Brain pericyte (primary cell): ENCODE measurements around the gene DLL1.
A peak's percentile ranks its signal among the peaks of the same experiment; 100 is the strongest.
"Not testable (repeated sequence)": the region's sequence is repeated elsewhere in the genome, so short reads cannot be mapped to it uniquely, and the experiment has no call there.

ENCODE experiments used
- DNase-seq: peaks from one replicate; pipeline ENCODE4 v3.0.0-alpha.2; 2012; ENCODE audit warnings: low read depth, low spot score

DLL1 gene

GRCh38 chr6:170290296-170291128 lies at the start of gene DLL1:
Gene DLL1 (minus strand): TSS chr6:170291078. CDS start chr6:170290139, 939 bp downstream.
- no peak for DNase-seq

- DNase-seq = not testable (repeated sequence)
Measured at GRCh38 chr6:170335199-170335598, 44.3 kb upstream of the DLL1 start.

- DNase-seq = no peak
Measured at GRCh38 chr6:170329321-170329720, 38.4 kb upstream of the DLL1 start.

GRCh38 chr6:170317718-170318117 lies 26.8 kb upstream of the DLL1 start:
- DNase-seq = no peak

- no peak for DNase-seq
Measured at GRCh38 chr6:170317076-170317475, 26.2 kb upstream of the DLL1 start.

- no peak for DNase-seq
Measured at GRCh38 chr6:170316071-170316470, 25.2 kb upstream of the DLL1 start.

GRCh38 chr6:170314983-170315382 lies 24.1 kb upstream of the DLL1 start:
- DNase-seq = no peak

GRCh38 chr6:170313716-170314295 lies 22.9 kb upstream of the DLL1 start:
- DNase-seq = no peak

- DNase-seq = no peak
Measured at GRCh38 chr6:170312876-170313275, 22.0 kb upstream of the DLL1 start.

GRCh38 chr6:170311696-170312095 lies 20.8 kb upstream of the DLL1 start:
- no peak for DNase-seq

GRCh38 chr6:170308761-170309160 lies 17.9 kb upstream of the DLL1 start:
- no peak for DNase-seq

- DNase-seq = no peak
Measured at GRCh38 chr6:170307080-170307545, 16.2 kb upstream of the DLL1 start.

GRCh38 chr6:170306324-170307079 lies 15.6 kb upstream of the DLL1 start, which contains the start of gene FAM120B:
Gene FAM120B (plus strand): TSS chr6:170306758. CDS start chr6:170317391, 10,633 bp downstream.
- peak; percentile 72 for DNase-seq

- no peak for DNase-seq
Measured at GRCh38 chr6:170305805-170306323, 15.0 kb upstream of the DLL1 start.

- no peak for DNase-seq
Measured at GRCh38 chr6:170301184-170301583, 10.3 kb upstream of the DLL1 start.

- DNase-seq = no peak
Measured at GRCh38 chr6:170298688-170299087, 7.8 kb upstream of the DLL1 start.

GRCh38 chr6:170297576-170298330 lies 6.9 kb upstream of the DLL1 start:
- no peak for DNase-seq

- DNase-seq = no peak
Measured at GRCh38 chr6:170296746-170297575, 6.1 kb upstream of the DLL1 start.

GRCh38 chr6:170296423-170296745 lies 5.5 kb upstream of the DLL1 start:
- DNase-seq = no peak
